Vagina (tissue), 2 donors: ENCODE measurements around the gene IFT43. TPM values are rescaled to one million over a fixed set of nuclear protein-coding genes. Genes with fewer than 3 reads are reported as not detected.

Experiments used
- DNase-seq, 2 donors: peaks; one replicate each; pipeline ENCODE4 v3.0.0-alpha.2; 2017; ENCODE audit errors: extremely low spot score in 2 of 2
- H3K27ac ChIP-seq: fragments of 200-600 bp; sonication (generic); one replicate; pipeline ENCODE4 v1.5.1; 2019
- H3K27me3 ChIP-seq: fragments of 200-600 bp; sonication (generic); one replicate; pipeline ENCODE4 v1.5.1; 2019
- H3K36me3 ChIP-seq, 2 donors: fragments of 200-600 bp; sonication (generic); one replicate each; pipeline ENCODE4 v1.5.1; 2017 to 2019
- H3K4me1 ChIP-seq: fragments of 200-600 bp; sonication (generic); one replicate; pipeline ENCODE4 v1.5.1; 2019
- H3K4me3 ChIP-seq, 2 donors: fragments of 200-600 bp; sonication (generic); 1 replicate in 1 of 2; 2 replicates in 1 of 2; pipeline ENCODE4 v1.5.1; 2016 to 2019
- H3K9me3 ChIP-seq: fragments of 200-600 bp; sonication (generic); one replicate; pipeline ENCODE4 v1.5.1; 2019
- CTCF ChIP-seq, 3 experiments: fragments of 450-650 bp in 2 of 3; fragments of 200-600 bp in 1 of 3; sonication (generic) in 1 of 3; IDR thresholded peaks; one replicate each; pipeline ENCODE4 v1.5.1; 2017 to 2019; ENCODE audit warnings: antibody characterized with exemption in 3 of 3, mild to moderate bottlenecking in 2 of 3, moderate library complexity in 2 of 3
- POLR2A ChIP-seq, 2 donors: fragments of 450-650 bp; IDR thresholded peaks; one replicate each; pipeline ENCODE4 v1.6.1; 2017; ENCODE audit warnings: antibody characterized with exemption in 2 of 2, mild to moderate bottlenecking in 2 of 2, moderate library complexity in 2 of 2
- POLR2AphosphoS5 ChIP-seq, 2 donors: sonication (generic); formaldehyde crosslinking; IDR thresholded peaks; one replicate each; pipeline ENCODE4 v1.9.0; 2017; ENCODE audit warnings: antibody characterized with exemption in 2 of 2, mild to moderate bottlenecking in 2 of 2, low read depth in 1 of 2; ENCODE audit not compliant: insufficient read depth in 1 of 2
- intact Hi-C: fragments of 100-400 bp; cut with DNase I; formaldehyde crosslinking; loops from one replicate; pipeline ENCODE4 v1.15.1; 2023
- total RNA-seq: library from RNA; depleted of rRNA; stranded (reverse); fragments of >200 nt; gene quantifications from one replicate; pipeline ENCODE4 v1.2.3, GENCODE V29; 2016

IFT43 gene
- total RNA-seq, 1 donor from 2014 or later: 47.4 TPM

GRCh38 chr14:75972801-75973421, 12.7 kb upstream of the IFT43 start:
- Histone ChIP-seq H3K4me3 (no peak overlapping the region), H3K36me3 (peaks cover 0 to 11% of the 10 kb centered on the region in 2 donors), H3K27me3 (no peaks in the 10 kb centered on the region), H3K9me3 (no peaks in the 10 kb centered on the region), H3K27ac (no peak overlapping the region), H3K4me1 (peaks cover 21% of the 10 kb centered on the region)
- intact Hi-C loops: loop anchor here (10.0 kb wide), 1 partner anchor 68 kb away; no protein-coding TSS in a partner anchor
- TF ChIP-seq POLR2AphosphoS5 (IDR thresholded peaks at IDR 0.05; ENCODE audit: insufficient read depth in 1 of 2, low read depth in 1 of 2): no peak
- TF ChIP-seq CTCF (IDR thresholded peaks at IDR 0.05): no peak
- no peak for TF ChIP-seq POLR2A (IDR thresholded peaks at IDR 0.05)
- DNase-seq: no peak

- no peak for DNase-seq
- no peaks in the 10 kb centered on the region for H3K27me3 ChIP-seq
- no peak overlapping the region for H3K4me3 ChIP-seq
- H3K36me3 ChIP-seq: no peaks in the 10 kb centered on the region
- H3K9me3 ChIP-seq: no peaks in the 10 kb centered on the region
- H3K4me1 ChIP-seq: peaks cover 50% of the 10 kb centered on the region
- peak overlapping the region; percentile 95 for H3K27ac ChIP-seq
- TF ChIP-seq POLR2AphosphoS5 (IDR thresholded peaks at IDR 0.05; ENCODE audit: insufficient read depth in 1 of 2, low read depth in 1 of 2) (no peak), CTCF (IDR thresholded peaks at IDR 0.05) (no peak), POLR2A (IDR thresholded peaks at IDR 0.05) (no peak)
- intact Hi-C loops: loop anchor here (10.0 kb wide), 1 partner anchor 72 kb away; no protein-coding TSS in a partner anchor
Measured at GRCh38 chr14:75976826-75977581, 8.6 kb upstream of the IFT43 start.

- Histone ChIP-seq H3K9me3 (no peaks in the 10 kb centered on the region), H3K4me1 (peaks cover 51% of the 10 kb centered on the region), H3K27me3 (no peaks in the 10 kb centered on the region), H3K27ac (peak overlapping the region; percentile 95), H3K4me3 (no peak overlapping the region), H3K36me3 (no peaks in the 10 kb centered on the region)
- intact Hi-C loops: loop anchor here (10.0 kb wide), 1 partner anchor 73 kb away; no protein-coding TSS in a partner anchor
- peak in 1 of 2 donors; percentile 41 for TF ChIP-seq POLR2AphosphoS5 (IDR thresholded peaks at IDR 0.05; ENCODE audit: insufficient read depth in 1 of 2, low read depth in 1 of 2)
- TF ChIP-seq POLR2A (IDR thresholded peaks at IDR 0.05): no peak
- DNase-seq: no peak
Measured at GRCh38 chr14:75977582-75977943, 8.0 kb upstream of the IFT43 start.

GRCh38 chr14:75978249-75978731, 7.3 kb upstream of the IFT43 start:
- peak in 1 of 2 donors; percentile 86 for DNase-seq
- H3K36me3 ChIP-seq: no peaks in the 10 kb centered on the region
- no peak for TF ChIP-seq POLR2A (IDR thresholded peaks at IDR 0.05)
- no peak for TF ChIP-seq CTCF (IDR thresholded peaks at IDR 0.05)
- TF ChIP-seq POLR2AphosphoS5 (IDR thresholded peaks at IDR 0.05; ENCODE audit: insufficient read depth in 1 of 2, low read depth in 1 of 2): no peak
- peaks cover 57% of the 10 kb centered on the region for H3K4me1 ChIP-seq
- H3K4me3 ChIP-seq: no peak overlapping the region
- no peaks in the 10 kb centered on the region for H3K9me3 ChIP-seq
- no peaks in the 10 kb centered on the region for H3K27me3 ChIP-seq
- peak overlapping the region; percentile 95 for H3K27ac ChIP-seq
- intact Hi-C loops: loop anchor here (10.0 kb wide), 1 partner anchor 73 kb away; no protein-coding TSS in a partner anchor

- Histone ChIP-seq H3K4me1 (peaks cover 57% of the 10 kb centered on the region), H3K9me3 (no peaks in the 10 kb centered on the region), H3K27ac (peak overlapping the region; percentile 95), H3K27me3 (no peaks in the 10 kb centered on the region), H3K36me3 (no peaks in the 10 kb centered on the region), H3K4me3 (peak overlapping the region; percentile 67 to 91)
- peak in 1 of 2 donors; percentile 21 for TF ChIP-seq POLR2AphosphoS5 (IDR thresholded peaks at IDR 0.05; ENCODE audit: insufficient read depth in 1 of 2, low read depth in 1 of 2)
- no peak for TF ChIP-seq POLR2A (IDR thresholded peaks at IDR 0.05)
- TF ChIP-seq CTCF (IDR thresholded peaks at IDR 0.05): peak; percentile 13 to 35 (median 22)
- intact Hi-C loops: loop anchor here (10.0 kb wide), 1 partner anchor 74 kb away; no protein-coding TSS in a partner anchor
- DNase-seq: no peak
Measured at GRCh38 chr14:75979071-75979571, 6.4 kb upstream of the IFT43 start.
